Smooth muscle cell (in vitro differentiated cells): ENCODE data around the gene ZBTB32. TPM values are rescaled to one million over a fixed set of nuclear protein-coding genes. Genes with fewer than 3 reads are reported as not detected.

Source experiments
- DNase-seq: peaks from one replicate; lab custom pipeline; 2025; ENCODE audit not compliant: unreplicated experiment; lab: John Stamatoyannopoulos, UW
- H2AFZ ChIP-seq: fragments of 200-600 bp; sonication (generic); 2 replicates; pipeline ENCODE4 v1.6.0; 2016; ENCODE audit warnings: antibody characterized with exemption, low read depth, mild to moderate bottlenecking
- H3F3A ChIP-seq: fragments of 200-600 bp; sonication (generic); 2 replicates; pipeline ENCODE4 v1.6.0; 2017; ENCODE audit warnings: antibody characterized with exemption, low read depth
- H3K27ac ChIP-seq: fragments of 200-600 bp; sonication (generic); 2 replicates; pipeline ENCODE4 v1.5.1; 2016; ENCODE audit warnings: low read depth, mild to moderate bottlenecking
- H3K27me3 ChIP-seq: fragments of 200-600 bp; sonication (generic); 2 replicates; pipeline ENCODE4 v1.6.1; 2016; ENCODE audit warnings: low read depth, mild to moderate bottlenecking
- H3K36me3 ChIP-seq: fragments of 200-600 bp; sonication (generic); 2 replicates; pipeline ENCODE4 v1.5.1; 2016; ENCODE audit warnings: low read depth
- H3K4me1 ChIP-seq: fragments of 200-600 bp; sonication (generic); 2 replicates; pipeline ENCODE4 v1.5.1; 2016; ENCODE audit warnings: low read depth
- H3K4me2 ChIP-seq: fragments of 200-600 bp; sonication (generic); 2 replicates; pipeline ENCODE4 v1.6.0; 2016; ENCODE audit warnings: mild to moderate bottlenecking
- H3K4me3 ChIP-seq: fragments of 200-600 bp; sonication (generic); 2 replicates; pipeline ENCODE4 v1.5.1; 2016; ENCODE audit warnings: mild to moderate bottlenecking
- H3K79me2 ChIP-seq: fragments of 200-600 bp; sonication (generic); 2 replicates; pipeline ENCODE4 v1.6.0; 2016; ENCODE audit warnings: low read depth, mild to moderate bottlenecking
- H3K9ac ChIP-seq: fragments of 200-600 bp; sonication (generic); 2 replicates; pipeline ENCODE4 v1.6.0; 2016; ENCODE audit warnings: low read depth
- H3K9me3 ChIP-seq: fragments of 200-600 bp; sonication (generic); replicated peaks from 2 replicates; pipeline ENCODE4 v1.5.1; 2016; ENCODE audit warnings: low read depth
- H4K20me1 ChIP-seq: fragments of 200-600 bp; sonication (generic); 2 replicates; pipeline ENCODE4 v1.6.0; 2016; ENCODE audit warnings: low read depth
- CTCF ChIP-seq: fragments of 200-600 bp; sonication (generic); IDR thresholded peaks from 2 replicates; pipeline ENCODE4 v1.5.1; 2017; ENCODE audit warnings: borderline replicate concordance, mild to moderate bottlenecking, antibody characterized with exemption; ENCODE audit not compliant: insufficient read depth, poor library complexity, severe bottlenecking
- WGBS: methylation state at CpG from one replicate; pipeline ENCODE4 v1.1.7; 2016; ENCODE audit warnings: low lambda C conversion rate; 5-methylcytosine and 5-hydroxymethylcytosine counted together
- polyA plus RNA-seq: library from polyadenylated mRNA; unstranded; fragments of >200 nt; fragmentation: Nextera tagmentation; extraction: Ambion mirVana; gene quantifications from 2 replicates; pipeline ENCODE4 v1.2.1, GENCODE V29; 2016
- total RNA-seq: library from RNA; depleted of rRNA; stranded (reverse); fragments of >200 nt; gene quantifications from 2 replicates; pipeline ENCODE4 v1.2.3, GENCODE V29; 2014

The ZBTB32 gene
- total and polyA plus RNA-seq, 2 experiments from 2014 or later, result 1.3 TPM; not detected in 1

GRCh38 chr19:35741203-35741515 is 36.8 kb downstream of the ZBTB32 start:
- H3K27ac ChIP-seq, result peak overlapping the region; percentile 4

GRCh38 chr19:35742121-35742724 is 37.9 kb downstream of the ZBTB32 start, which contains the start of gene IGFLR1:
TSS of gene IGFLR1 (minus strand) at chr19:35742452. CDS start at chr19:35741180, 1,272 bp downstream.
- H3K9ac ChIP-seq, result no peak within 1 kb of the TSS
- WGBS, result 95% methylated on average over 9 of the region's 9 CpGs
- H3K4me2 ChIP-seq, result peak within 1 kb of the TSS; percentile 98
- no peaks in the 10 kb centered on the region for H3F3A ChIP-seq
- no peaks in the 10 kb centered on the region for H3K36me3 ChIP-seq
- H2AFZ ChIP-seq, result no peak within 1 kb of the TSS
- H3K27me3 ChIP-seq, result no peaks in the 10 kb centered on the region
- TF ChIP-seq CTCF, result no peak
- no peak within 1 kb of the TSS for H3K27ac ChIP-seq
- peaks cover 16% of the 10 kb centered on the region for H3K79me2 ChIP-seq
- no peaks in the 10 kb centered on the region for H4K20me1 ChIP-seq
- DNase-seq, result no peak
- H3K9me3 ChIP-seq, result no peaks in the 10 kb centered on the region
- H3K4me1 ChIP-seq, result peaks cover 10% of the 10 kb centered on the region
- no peak within 1 kb of the TSS for H3K4me3 ChIP-seq

More at GRCh38 chr19:35741203-35741515, 36.8 kb downstream of the ZBTB32 start:
- Histone ChIP-seq H3K9me3 (no peaks in the 10 kb centered on the region), H3K36me3 (no peaks in the 10 kb centered on the region), H3K4me1 (peaks cover 8% of the 10 kb centered on the region), H3K4me3 (peak overlapping the region; percentile 71), H2AFZ (no peak overlapping the region), H3K9ac (no peak overlapping the region), H3K79me2 (peaks cover 5% of the 10 kb centered on the region), H4K20me1 (no peaks in the 10 kb centered on the region), H3F3A (no peaks in the 10 kb centered on the region), H3K4me2 (peak overlapping the region; percentile 98), H3K27me3 (no peaks in the 10 kb centered on the region)
- WGBS, result 2% methylated on average over 12 of the region's 12 CpGs
- no peak for TF ChIP-seq CTCF
- no peak for DNase-seq

- Histone ChIP-seq H3F3A (no peaks in the 10 kb centered on the region), H3K4me3 (no peak overlapping the region), H3K4me1 (peaks cover 10% of the 10 kb centered on the region), H2AFZ (no peak overlapping the region), H3K27ac (no peak overlapping the region), H3K79me2 (peaks cover 26% of the 10 kb centered on the region), H3K9me3 (no peaks in the 10 kb centered on the region), H3K36me3 (no peaks in the 10 kb centered on the region), H4K20me1 (no peaks in the 10 kb centered on the region), H3K27me3 (no peaks in the 10 kb centered on the region), H3K4me2 (peak overlapping the region; percentile 94), H3K9ac (no peak overlapping the region)
- 95% methylated on average over 19 of the region's 19 CpGs for WGBS
- no peak for TF ChIP-seq CTCF
- no peak for DNase-seq
Measured at GRCh38 chr19:35743640-35744429, 39.5 kb downstream of the ZBTB32 start.
